AG04449 (cell line): ENCODE data around the gene FLNB.

ENCODE experiments used
- CTCF ChIA-PET: fragments of 350-600 bp; formaldehyde crosslinking; extraction: SDS; loops from one replicate; lab custom pipeline; 2021; ENCODE audit warnings: antibody characterized with exemption; lab: Yijun Ruan, JAX
- POLR2A ChIA-PET: fragments of 400-600, 350-600 bp; formaldehyde crosslinking; extraction: SDS; loops from one replicate; lab custom pipeline; 2020; ENCODE audit warnings: antibody characterized with exemption, inconsistent platforms; lab: Yijun Ruan, JAX
- DNase-seq: peaks from one replicate; pipeline ENCODE4 v3.0.0-alpha.2; 2010; ENCODE audit warnings: low read depth, low spot score
- H3K4me3 ChIP-seq: 2 replicates; pipeline ENCODE4 v1.5.1; 2011; ENCODE audit warnings: low read depth, mild to moderate bottlenecking, control low read depth, low read length
- CTCF ChIP-seq: IDR thresholded peaks from one replicate; pipeline ENCODE4 v1.5.1; 2011; ENCODE audit warnings: mild to moderate bottlenecking, moderate library complexity, low read length, control low read depth, inconsistent platforms; ENCODE audit not compliant: insufficient read depth; ENCODE audit errors: missing control alignments

FLNB gene

GRCh38 chr3:58135712-58136543 is 127.7 kb downstream of the FLNB start:
- no peak for DNase-seq
- POLR2A ChIA-PET: no interaction called here
- no peak for TF ChIP-seq CTCF
- CTCF ChIA-PET: interaction anchor here (0.7 to 2.1 kb wide), 11 partner anchors 9 to 128 kb away, joined by 3 to 8 read pairs (median 4); partner anchors contain the start of gene FLNB
- no peak overlapping the region for H3K4me3 ChIP-seq

- H3K4me3 ChIP-seq: no peak overlapping the region
- ChIA-PET CTCF (interaction anchor here (1.6 kb wide), 1 partner anchor 11 kb away, joined by 6 read pairs; no protein-coding TSS in a partner anchor), POLR2A (no interaction called here)
- no peak for TF ChIP-seq CTCF
- DNase-seq: no peak
These were observed 129.1 kb downstream of the FLNB start for GRCh38 chr3:58137306-58137705.

DNA sequence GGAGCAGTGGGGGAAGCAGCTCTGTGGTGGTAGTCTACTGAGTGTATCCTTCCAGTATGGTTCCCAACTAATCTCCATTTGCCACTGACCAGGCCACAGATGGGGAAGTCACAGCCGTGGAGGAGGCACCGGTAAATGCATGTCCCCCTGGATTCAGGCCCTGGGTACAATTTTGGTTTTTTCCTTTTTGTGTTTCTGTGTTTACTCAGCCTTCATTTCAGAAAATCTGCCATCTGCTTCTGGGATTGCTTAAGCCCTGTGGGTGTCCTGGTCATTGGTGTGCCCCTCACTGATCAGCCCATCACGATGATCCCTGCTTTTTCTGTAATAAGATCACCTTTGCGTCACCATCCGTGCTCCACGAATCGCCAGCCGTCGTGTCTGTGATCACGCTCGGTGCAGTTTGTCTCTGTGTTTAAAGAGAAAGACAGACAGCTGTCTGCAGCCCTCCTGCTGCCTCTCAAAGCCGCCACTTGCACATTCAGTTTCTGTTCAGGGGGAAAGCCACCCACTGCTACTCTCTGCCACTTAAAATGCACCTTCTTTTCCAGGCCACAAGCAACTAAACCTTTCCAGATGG is 133.6 kb downstream of the FLNB start:
- DNase-seq: no peak
- ChIA-PET POLR2A (no interaction called here), CTCF (no interaction called here)
- no peak for TF ChIP-seq CTCF
- H3K4me3 ChIP-seq: no peak overlapping the region

DNA sequence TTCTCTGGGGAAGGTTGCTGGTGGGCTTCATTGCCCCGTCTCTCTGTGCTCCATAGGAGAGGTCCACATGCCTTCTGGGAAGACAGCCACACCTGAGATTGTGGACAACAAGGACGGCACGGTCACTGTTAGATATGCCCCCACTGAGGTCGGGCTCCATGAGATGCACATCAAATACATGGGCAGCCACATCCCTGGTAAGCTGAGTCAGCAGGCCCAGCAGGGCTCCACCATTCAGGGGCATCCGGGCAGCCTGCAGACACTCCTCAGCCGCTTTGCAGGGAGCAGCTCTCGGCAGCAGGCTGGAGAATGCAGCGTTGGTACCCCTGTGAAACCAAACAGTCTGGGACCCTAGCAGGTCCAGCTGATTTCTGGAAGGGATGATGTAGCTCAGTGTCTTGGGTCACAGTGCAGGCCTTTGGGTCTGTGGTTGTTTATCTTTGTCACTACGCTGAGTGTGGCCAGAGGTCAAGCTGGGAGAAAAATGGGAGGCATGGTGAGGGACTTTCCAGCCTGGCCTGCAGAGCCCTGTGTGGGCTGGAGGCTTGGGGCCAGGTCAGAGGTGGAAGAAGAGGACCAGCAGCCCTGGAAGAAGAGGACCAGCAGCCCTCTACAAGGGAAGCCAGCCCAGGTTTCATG is 135.3 kb downstream of the FLNB start:
- ChIA-PET CTCF (no interaction called here), POLR2A (interaction anchor here (0.7 kb wide), 1 partner anchor 11 kb away, joined by 3 read pairs; no protein-coding TSS in a partner anchor)
- no peak for TF ChIP-seq CTCF

GRCh38 chr3:58144478-58145325 is 136.5 kb downstream of the FLNB start:
- no peak for TF ChIP-seq CTCF
- CTCF ChIA-PET: no interaction called here
- DNase-seq: no peak
- H3K4me3 ChIP-seq: no peak overlapping the region
- POLR2A ChIA-PET: no interaction called here

More for the DNA sequence above, 135.3 kb downstream of the FLNB start:
- no peak for DNase-seq
- no peak overlapping the region for H3K4me3 ChIP-seq
